Measurements from ENCODE around the gene NF1. TPM values are rescaled to one million over a fixed set of nuclear protein-coding genes. Genes with fewer than 3 reads are reported as not detected.
A peak's percentile ranks its signal among the peaks of the same experiment; 100 is the strongest.
"Not testable (repeated sequence)": the region's sequence is repeated elsewhere in the genome, so short reads cannot be mapped to it uniquely, and the experiment has no call there.

The NF1 gene
- total RNA-seq, 1 donor from 2014 or later: 24.0 TPM

DNA sequence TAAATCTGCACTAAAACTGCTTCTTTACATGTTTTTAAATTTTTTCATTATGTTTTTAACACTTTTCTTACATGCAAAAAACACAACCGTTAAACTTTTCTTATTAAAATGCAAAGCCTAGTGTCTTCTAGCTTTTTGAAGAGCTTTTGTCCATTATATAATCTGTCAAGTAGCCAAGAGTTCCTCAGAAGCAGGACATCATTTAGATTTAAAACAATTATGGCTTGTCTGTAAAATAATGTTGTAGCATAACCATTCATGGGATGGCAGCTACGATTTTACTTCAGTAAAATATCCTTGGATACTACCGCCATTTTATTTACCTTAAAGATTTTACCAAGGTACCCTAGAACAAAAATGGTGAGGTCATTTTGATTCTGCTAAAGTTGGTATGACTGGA lies 199.5 kb downstream of the NF1 start:
- DNase-seq (ENCODE audit: low read depth, low spot score): no peak

GRCh38 chr17:31294820-31295488 lies 200.2 kb downstream of the NF1 start:
- no peak for DNase-seq (ENCODE audit: low read depth, low spot score)

GRCh38 chr17:31295489-31295871 lies 200.7 kb downstream of the NF1 start:
- no peak for DNase-seq (ENCODE audit: low read depth, low spot score)

- DNase-seq (ENCODE audit: low read depth, low spot score): no peak
Measured at GRCh38 chr17:31296142-31296541, 201.4 kb downstream of the NF1 start.

DNA sequence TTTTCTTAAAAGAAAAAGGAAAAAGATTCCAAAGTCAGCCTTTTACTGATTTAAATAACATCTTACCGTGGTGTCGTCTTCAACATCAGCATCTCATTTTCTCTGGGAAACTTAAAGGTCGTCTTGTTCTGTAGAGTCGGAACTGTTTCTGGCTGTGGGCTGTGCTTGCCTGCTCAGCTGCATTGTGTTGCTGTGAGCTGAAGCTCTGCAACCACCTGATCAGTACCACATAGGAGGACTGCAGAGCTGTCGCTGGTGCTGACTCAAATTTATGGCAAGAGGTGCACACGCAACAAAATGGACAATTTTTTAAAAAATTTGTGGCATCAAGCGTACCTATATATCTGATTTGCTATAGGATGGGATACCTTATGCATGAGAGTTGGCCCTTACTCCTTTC lies 202.3 kb downstream of the NF1 start, which contains the start of gene OMG:
Gene OMG (minus strand): TSS at position 150 of the 400 bp plus-strand sequence. CDS start 908 bp downstream, outside the sequence.
- no peak for DNase-seq (ENCODE audit: low read depth, low spot score)

- no peak for DNase-seq (ENCODE audit: low read depth, low spot score)
Measured at GRCh38 chr17:31299624-31300023, 204.8 kb downstream of the NF1 start.

GRCh38 chr17:31307640-31308039 lies 212.9 kb downstream of the NF1 start:
- no peak for DNase-seq (ENCODE audit: low read depth, low spot score)

DNA sequence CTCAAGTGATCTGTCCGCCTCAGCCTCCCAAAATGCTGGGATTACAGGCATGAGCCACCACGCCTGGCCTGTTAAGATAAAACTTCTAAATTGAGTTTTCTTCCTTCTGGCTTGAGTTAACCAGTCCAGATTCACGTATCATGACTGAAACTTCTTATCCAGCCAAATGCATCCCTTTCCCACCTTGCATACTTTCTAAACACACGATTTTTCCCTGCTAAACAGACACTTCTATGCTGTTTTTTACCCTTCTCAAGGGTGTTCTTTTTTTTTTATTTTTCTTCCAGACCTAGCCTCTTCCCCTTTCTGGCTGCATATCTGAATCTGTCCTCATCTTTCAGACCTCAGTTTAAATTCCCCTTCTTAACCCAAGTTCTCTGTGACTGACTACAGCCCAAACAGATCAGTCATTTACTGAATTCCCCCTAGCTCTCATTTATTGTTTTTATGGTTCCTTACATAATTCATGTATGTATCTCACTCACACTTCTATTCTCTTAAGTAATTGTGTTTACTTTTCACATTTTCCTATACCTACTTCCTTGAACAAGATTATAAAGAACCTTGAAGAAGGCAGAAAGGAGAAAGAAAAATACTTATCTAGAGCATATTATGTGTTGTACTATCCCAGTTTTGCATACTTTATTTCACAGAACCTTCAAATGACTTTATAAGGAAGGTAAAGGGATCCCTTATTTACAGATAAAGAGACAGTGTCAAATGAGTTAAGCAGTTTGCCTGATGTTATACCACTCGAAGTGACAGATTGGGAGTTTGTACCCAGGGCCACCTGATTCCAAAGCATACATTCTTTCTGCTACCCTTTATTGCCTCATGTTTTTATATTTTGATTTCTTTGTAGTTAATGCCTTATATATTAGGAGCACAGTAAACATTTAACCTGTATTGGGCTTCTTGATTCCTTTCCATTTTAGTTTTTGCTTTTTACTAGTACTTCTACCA lies 213.9 kb downstream of the NF1 start:
- no peak for DNase-seq (ENCODE audit: low read depth, low spot score)

DNA sequence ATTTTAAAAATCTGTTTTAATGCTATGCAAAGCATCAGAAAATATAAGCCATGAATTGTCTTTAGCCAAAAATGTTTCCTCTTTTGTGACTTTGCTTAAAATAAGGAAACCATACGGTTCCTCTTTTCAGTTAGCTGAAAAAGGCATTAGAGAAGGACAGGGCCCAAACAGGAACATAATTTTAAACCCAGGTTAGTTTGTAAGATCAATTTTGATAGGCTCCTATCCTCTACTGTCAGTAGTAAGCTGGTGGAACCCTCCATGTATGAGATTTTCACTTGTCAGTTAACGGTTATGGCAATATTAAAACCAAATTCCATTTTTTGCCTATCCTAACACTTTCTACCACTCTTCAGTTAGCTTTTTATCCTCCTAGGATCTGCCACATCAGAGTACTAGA lies 214.8 kb downstream of the NF1 start:
- no peak for DNase-seq (ENCODE audit: low read depth, low spot score)

- no peak for DNase-seq (ENCODE audit: low read depth, low spot score)
Measured at GRCh38 chr17:31310260-31310659, 215.5 kb downstream of the NF1 start.

GRCh38 chr17:31310886-31311285 lies 216.1 kb downstream of the NF1 start:
- no peak for DNase-seq (ENCODE audit: low read depth, low spot score)

- no peak for DNase-seq (ENCODE audit: low read depth, low spot score)
Measured at GRCh38 chr17:31311526-31311925, 216.7 kb downstream of the NF1 start.

DNA sequence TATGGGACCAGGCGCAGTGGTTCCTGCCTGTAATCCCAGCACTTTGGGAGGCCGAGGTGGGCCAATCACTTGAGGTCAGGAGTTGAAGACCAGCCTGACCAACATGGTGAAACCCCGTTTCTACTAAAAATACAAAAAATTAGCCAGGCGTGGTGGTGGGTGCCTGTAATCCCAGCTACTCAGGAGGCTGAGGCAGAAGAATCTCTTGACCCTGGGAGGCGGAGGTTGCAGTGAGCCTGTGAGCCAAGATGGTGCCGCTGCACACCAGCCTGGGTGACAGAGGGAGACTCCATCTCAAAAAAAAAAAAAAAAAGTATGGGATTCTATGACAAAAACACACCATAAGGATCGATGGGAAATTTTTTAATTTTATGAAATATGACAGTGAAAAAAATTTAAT lies 217.4 kb downstream of the NF1 start:
- DNase-seq (ENCODE audit: low read depth, low spot score): not testable (repeated sequence)

DNA sequence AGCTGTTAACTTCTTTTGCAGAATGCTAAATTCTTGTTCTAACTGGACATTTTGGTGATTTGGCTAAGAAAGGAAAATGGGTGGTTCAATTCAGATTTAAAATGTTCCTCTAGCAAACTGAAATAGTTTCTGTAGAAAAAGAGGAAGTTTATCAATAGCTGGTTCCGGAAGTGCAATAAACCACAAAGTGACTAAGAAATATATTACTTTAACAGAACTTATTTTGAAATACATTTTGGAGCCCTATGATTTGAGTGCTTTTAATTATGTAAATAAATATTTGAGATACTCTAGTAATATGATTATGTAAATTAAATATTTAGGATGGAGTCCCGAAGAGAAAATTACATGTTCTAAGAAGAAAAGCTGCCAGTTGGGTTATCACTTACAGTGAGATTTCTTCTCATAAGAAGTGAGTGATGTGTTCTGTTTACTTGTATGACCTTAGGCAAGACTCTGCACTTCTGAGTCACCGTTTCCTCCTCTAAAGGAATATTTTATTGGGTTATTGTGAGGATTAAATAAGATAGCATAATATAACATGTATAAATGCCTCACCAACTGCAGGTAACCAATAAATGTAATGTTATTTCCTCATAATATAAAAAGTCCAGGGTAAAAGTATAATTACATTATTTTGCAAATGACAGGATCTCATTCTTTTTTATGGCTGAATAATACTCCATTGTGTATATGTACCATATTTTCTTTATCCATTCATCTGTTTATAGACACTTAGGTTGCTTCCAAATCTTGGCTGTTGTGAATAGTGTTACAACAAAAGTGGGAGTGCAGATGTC lies 219.4 kb downstream of the NF1 start, which contains the start of gene EVI2B:
Gene EVI2B (minus strand): TSS at position 73 of the 800 bp plus-strand sequence. CDS start 8,445 bp downstream, outside the sequence.
- peak; percentile 46 for DNase-seq (ENCODE audit: low read depth, low spot score)

- DNase-seq (ENCODE audit: low read depth, low spot score): no peak
Measured at GRCh38 chr17:31314782-31315100, 220.0 kb downstream of the NF1 start.

- no peak for DNase-seq (ENCODE audit: low read depth, low spot score)
Measured at GRCh38 chr17:31318298-31318801, 223.6 kb downstream of the NF1 start.

GRCh38 chr17:31318851-31319661 lies 224.3 kb downstream of the NF1 start:
- no peak for DNase-seq (ENCODE audit: low read depth, low spot score)

DNA sequence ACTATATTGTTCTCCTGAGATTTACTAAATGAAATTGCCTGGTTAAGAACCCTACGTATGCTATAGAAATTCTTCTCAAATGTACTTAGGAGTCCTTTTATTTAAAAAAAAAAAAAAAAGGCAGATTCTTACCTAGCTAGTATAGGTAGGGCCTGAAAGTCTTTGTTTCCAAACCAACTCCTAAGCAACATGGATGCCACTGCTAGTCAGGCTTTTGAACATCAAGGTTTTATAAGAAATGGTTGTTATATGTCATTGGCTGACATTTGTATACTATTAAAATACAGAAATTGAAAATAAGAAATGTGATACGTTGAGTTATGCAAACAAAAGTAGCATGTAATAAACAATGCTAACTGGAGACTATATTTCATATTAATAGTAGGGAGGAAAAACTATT lies 225.5 kb downstream of the NF1 start:
- no peak for DNase-seq (ENCODE audit: low read depth, low spot score)

GRCh38 chr17:31320791-31321190 lies 226.0 kb downstream of the NF1 start:
- DNase-seq (ENCODE audit: low read depth, low spot score): no peak

DNA sequence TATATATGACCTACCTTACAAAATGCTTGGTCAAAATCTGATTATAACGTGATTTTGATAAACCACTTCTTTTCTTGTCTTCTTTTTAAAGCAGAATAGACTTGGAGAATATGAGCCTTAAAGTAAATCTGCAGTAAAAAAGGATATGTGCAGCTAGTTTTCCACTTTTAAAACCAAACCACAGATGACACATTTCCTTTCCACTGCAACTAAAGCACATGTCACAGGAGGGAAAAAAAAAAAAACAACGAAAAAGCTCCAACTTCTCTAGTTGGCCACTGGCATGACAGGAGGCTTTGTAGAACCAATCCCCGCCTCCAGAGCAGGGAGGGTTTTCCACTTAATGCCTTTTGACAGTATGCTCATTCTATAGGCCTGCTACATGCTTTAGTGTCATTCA lies 226.7 kb downstream of the NF1 start, which contains the start of gene EVI2A:
Gene EVI2A (minus strand): TSS at position 142 of the 400 bp plus-strand sequence. CDS start 2,609 bp downstream, outside the sequence.
- peak; percentile 10 for DNase-seq (ENCODE audit: low read depth, low spot score)
